Erythroblast (primary cell): ENCODE measurements around the gene AUP1.
A peak's percentile ranks its signal among the peaks of the same experiment; 100 is the strongest.

Experiments
- DNase-seq, 2 experiments: peaks; one replicate each; lab custom pipeline; 2025; lab: John Stamatoyannopoulos, UW
- GATA1 ChIP-seq: IDR thresholded peaks from 2 replicates; pipeline ENCODE4 v1.6.1; 2011; ENCODE audit warnings: low read depth, mild to moderate bottlenecking, control low read depth, low read length, moderate library complexity
- POLR2A ChIP-seq: IDR thresholded peaks from 2 replicates; pipeline ENCODE4 v1.6.1; 2011; ENCODE audit warnings: mild to moderate bottlenecking, low read length

AUP1 gene

DNA sequence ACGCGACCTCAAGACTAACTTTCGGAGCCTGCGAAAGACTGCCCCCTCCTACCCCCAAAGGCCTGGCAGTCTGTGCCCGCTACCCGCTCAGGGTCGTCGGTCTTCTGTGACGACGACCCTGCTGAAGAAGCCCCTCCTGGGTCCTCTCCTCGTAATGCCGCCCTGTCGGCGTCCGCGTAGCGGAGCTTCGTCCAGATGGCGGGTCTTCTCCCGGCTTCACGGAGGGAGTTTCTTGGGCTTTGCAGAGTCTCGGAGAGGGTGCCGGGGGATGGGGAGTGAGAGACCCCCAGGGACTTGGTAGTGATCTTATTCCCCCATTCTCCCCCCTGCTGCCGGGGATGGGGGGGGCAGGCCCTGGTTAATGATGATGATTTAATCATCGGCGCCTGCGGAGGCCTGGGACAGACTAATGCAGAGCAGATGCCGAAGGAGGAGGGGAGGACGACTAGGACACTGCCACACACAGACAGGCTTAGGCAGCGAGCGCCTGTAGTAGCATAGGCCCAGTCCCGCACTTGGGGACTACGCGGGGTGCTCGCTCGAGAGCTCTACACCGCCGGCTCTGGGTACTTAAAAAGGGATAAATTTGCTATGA, 21.5 kb downstream of the AUP1 start:
- TF ChIP-seq GATA1 (no peak), POLR2A (no peak)
- peak; percentile 52 to 70 for DNase-seq

DNA sequence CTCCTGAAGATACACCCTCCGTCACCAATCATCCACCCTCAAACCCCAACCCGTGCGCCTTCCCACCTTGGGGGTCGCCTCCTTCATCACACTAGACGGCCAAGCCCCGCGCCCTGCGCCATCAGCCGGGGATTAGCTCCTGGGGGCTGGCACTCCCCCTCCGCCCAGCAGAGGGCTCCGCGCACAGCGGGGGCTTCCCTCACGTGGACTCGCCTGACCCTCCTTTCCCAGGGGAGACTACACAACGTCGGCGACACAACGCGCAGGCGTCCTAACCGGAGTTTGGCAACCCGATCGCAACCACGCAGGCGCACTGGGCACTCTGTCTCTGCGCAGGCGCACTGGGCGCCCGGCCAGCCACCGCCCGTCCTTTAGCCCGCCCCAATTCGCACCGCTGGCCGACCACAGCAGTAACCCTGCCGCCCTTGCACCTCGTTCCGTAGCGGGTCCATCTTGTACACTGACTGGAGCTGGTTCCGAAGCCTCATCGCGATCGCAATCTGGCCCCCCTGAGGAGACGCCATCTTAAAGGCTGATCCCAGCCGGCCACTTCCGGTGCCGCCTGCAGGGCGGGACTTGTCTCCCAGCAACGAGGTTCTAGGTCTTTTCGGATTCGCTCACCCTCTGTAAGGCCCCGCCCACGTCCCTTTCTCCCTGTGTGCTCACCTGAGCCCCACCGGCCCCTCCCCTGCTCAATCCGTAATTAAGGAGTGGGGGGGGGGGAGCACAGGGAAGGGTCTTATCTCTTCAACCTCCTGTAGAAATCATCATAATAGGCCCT, 22.2 kb downstream of the AUP1 start, which contains the start of gene PCGF1:
PCGF1 (minus strand) TSS at position 551 of the 781 bp plus-strand sequence; CDS start at position 524, 27 bp downstream.
- DNase-seq: peak; percentile 98
- TF ChIP-seq GATA1 (no peak), POLR2A (peak; percentile 84)

DNA sequence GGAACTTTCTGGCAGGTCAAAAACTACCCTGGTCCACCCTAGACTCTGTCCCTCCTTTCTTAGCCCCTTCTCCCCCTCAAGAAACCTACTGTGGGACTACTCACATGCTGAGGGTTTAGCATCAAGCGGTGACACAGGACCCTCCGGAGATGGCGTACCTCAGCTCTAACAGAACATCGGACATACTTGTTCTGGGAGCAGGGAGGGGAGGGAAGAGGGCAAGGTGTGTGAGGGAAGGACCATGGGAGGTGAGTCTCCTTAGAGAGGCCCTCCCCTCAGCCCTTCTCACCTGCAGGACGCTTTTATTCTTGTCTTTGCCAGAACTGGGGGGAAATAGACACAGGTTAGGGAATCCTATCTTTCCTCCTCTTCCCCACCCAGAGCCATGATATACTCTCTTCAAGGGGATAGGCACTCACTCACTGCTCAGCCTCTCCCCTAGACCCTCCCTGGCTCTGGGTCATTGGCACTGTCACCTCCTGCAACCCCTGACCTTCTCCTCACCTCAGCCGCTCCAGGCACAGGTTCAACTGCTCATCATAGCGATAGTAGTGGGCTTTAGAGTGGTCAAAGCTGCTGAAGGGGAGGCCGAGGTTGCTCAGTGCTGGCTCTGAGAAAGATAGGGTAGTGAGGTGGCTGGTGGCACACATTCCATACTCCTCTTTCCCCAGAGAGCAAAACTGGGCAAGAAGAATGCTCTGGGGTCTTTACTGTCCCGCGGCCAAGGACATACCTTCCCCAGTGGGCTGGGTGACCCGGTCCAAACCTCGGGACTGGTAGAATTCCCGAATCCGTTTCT, 23.9 kb downstream of the AUP1 start:
- DNase-seq: no peak
- TF ChIP-seq GATA1 (no peak), POLR2A (no peak)

DNA sequence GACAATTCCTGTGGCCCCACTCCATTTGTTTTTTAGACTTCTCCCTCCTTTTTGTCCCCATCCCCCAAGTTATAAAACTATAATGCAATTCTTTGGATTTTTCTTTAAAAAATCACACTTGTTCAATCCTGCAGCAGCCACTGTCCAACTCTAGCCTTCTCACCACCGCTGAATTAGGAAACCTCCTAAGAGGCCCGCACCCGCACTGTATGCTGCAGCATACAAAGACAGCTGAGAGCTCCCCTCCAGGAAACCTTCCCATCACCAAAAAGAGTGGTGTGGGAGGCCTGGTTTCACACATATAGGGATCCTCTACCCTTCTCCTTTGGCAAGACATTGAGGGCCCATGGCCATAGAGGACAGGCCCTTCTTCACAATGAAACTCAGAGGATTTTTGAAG, 24.9 kb downstream of the AUP1 start:
- DNase-seq: no peak
- TF ChIP-seq POLR2A (no peak), GATA1 (no peak)

DNA sequence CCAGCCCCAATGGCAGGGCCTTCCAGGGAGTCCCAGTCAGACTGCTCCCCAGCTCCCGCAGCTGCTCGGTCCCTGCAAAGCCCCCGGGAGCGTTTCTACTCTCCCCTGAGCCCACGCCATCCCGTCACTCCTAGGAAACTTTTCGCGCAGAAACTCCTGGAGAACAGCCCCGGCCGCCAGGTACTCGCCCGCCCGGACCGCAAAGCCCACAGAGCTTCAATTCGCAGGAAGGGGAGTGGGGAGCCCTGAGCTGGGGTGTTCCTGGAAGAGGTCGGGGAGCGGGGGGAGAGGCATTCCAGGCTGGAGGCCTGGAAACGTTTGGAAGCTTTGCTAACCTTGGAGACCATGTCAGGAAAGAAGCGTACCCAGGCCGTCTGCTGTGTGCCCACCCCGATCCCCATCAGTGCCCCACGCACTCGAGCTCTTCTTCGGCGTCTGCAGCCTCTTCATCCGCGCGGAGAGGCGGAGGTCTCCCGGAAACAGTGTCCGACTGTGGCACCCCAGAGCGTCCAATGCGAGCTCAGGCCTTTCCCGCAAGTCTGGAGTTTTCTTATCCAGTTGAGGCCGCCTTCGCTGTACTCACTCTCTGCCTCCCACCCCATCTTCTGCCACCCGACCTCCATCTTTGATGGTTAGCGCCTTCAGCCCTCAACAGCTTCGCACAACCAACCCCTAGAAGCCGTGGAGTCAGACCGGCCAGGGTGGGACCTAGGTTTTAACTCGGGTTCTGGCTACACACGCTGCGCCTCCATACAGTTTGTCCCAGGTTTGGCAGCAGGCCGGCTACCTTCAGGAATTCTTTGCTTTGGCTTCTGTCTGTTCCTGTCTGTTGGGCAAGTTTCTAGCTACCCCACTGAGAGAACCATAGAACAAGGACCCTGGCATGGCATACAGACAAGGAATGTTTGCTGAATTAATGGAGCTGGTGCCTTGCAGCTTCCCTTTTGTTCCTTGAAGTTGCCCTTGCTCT, 25.7 kb downstream of the AUP1 start:
- TF ChIP-seq GATA1: no peak
- no peak for TF ChIP-seq POLR2A
- no peak for DNase-seq

DNA sequence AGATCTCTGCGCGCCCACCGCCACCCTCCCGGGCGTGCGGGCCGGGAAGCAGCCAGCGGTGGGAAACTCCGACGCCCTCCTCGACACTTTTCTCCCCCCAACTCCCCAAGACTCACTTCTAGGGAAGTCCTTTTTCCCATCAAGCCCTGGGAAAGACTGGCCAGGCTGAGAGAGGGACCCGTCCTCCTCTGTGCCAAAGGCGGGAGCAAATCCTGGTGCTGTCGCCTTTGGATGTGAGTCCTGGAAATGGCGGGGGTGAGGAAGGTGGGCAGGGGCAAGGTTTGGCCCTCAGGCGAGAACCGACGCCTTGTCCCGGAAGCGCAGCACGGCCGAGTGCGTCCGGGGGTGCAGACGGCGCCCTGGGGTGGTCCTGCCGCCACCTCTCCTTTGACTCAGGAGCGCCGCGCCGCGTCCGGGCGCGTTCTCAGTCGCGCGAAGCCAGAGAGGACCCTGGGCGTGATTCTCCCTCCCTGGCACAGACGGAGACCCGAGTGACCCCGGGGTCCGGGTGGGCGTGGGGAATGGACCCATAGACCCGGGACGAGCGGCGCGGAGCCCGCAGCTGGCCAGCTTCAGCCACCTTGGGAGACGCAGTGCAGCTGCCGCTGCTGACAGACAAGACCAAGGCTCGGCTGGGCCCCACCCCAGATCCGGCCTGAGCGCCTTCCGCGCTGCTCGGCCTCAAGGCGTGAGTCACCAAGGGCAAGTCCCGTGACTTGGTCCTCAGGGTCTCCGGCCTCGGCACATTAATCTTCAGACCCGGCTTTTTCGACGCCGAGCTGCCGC, 26.6 kb downstream of the AUP1 start:
- peak; percentile 86 to 92 for DNase-seq
- TF ChIP-seq POLR2A (peak; percentile 73), GATA1 (no peak)

DNA sequence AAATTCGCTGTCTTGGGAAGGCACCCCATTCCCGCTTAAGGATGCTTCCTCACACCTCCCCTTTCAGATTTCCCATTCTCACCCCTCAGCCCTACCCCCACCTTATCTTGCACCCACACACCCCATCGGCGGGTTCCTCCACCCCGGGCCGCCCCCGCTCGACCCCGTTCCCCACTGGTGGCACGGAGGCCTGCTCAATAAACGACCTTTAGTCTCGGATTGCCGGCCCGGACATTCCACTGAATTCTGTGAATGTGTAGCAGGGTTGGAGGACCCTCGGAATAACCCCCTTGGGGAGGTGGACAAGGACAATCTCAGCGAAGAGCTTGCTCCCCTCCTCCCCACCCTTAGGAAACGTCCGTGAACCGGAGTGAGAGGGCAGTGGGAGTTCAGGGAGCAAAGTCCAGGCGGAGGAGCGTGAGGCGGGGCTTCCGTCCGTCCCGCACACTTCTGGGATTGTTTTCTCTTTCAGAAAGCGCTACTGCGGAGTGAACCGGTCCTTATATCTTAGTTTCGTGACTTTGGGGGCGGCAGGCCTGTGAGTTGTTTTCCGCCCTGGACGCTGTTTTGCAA, 27.3 kb downstream of the AUP1 start:
- peak; percentile 41 to 70 for DNase-seq
- TF ChIP-seq POLR2A (no peak), GATA1 (no peak)

DNA sequence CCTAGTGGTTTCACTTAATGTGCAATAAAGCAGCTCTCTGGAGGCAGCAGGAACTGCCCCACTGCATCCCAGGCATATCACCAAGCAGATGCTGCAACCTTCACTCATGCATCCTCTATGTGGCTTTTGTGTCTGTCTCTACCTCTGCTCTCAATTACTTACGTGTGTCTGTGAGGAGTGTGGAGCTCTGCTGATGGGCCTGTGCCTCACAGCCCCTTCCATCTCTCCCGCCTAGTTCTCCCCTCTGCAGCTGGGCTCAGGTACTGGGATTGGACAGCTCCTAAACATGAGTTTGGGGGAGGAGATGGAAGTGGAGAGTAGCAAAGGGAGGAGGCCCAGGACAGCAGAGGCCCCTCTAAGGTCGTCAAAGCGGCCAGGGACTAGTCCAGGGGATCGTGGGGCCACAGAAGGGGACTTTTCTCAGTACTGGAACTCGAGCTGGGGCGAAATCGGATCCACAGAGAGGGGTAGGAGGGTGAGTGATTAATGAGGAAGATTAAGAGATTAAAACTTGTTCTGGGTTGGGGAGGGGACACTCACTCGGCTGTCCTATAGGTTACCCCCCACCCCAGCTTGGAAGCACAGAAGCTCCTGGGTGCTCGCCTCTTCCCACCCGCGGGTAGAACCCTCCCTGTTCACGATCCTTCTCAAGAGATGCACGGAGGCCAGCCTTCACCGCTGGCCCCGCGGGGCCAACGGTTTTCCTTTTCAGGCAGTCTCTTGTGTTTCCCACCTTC, 28.0 kb downstream of the AUP1 start:
- DNase-seq: peak in 1 of 2 experiments; percentile 54
- TF ChIP-seq GATA1 (no peak), POLR2A (no peak)

DNA sequence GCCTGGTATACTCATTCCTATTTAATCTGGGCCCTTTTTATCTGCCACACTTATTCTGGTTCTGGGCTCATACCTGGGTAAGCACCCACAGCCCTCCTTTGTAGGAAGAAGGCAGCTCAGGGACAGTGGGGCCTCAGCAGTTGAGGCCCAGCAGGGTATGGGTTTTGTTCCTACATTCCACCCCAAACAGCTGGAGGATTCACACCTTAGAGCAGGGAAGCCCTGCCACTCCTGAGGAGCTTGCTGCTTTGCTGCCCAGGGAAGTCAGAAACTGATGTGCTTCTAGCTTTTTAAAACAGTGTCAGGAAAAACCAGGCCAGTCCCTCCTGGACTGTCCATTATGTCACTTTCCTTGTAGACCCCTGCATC, 28.9 kb downstream of the AUP1 start:
- DNase-seq: no peak
- no peak for TF ChIP-seq GATA1
- no peak for TF ChIP-seq POLR2A

DNA sequence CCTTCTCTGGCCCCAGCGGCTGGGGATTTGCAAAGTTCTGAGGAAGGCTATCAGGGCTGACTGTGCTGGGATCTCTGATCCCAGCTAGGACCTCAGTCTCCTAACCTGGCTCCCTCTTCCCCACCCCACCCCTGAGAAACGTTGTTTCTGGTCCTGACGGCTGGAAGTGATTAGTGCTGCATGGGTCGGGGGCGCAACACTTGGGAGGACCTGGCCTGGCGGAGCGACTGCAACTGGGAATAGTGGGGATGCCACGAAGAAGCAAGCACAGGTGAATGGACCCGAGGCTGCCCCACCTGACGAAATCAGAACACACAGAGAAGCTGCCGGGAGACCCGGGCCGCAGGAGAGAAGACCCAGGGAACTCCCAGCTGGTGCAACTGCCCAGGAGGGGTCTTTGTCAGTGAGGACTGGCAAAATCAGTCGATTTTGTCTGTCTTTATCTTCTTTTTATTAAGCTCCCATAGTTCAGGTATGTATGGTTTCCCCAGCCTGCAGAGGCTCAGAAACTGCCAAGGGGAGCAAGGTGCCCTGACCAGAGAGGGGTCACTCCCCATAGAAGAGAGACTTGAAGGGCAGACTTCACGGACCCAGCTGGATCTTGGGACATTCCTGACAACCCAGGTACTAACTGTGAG, 29.4 kb downstream of the AUP1 start:
- TF ChIP-seq GATA1 (no peak), POLR2A (no peak)
- no peak for DNase-seq

DNA sequence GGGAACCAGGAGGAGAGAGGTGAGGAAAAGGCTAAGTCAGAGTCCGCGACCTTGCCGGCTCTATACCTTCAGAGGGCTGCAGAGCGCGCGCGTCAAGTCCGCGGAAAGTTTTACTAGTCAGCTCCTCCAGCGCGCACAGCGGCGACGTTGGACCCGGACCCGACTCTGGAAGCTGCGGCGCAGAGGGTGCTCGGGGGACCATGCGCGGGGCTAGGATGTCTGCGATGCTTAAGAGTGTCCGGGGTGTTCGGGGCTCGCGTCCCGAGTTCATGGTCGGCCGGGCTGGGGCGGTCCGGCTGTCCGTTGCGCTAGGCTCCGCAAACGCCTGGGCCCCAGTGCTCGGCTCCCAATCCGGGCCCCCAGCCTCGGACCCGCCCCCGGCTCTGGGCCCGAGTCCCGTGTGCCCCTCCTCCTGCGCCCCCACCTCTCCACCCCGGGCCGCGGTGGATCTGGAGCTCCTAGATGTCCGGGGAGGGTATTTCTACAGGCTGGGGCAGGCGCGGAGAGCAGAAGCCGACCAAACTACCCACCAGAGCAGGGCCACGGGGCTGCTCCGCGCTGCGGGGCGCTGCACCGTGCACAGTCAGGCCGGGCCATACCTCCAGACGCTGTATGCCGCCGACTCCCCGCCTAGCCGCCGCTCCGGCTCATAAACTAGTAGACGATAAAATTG, 30.1 kb downstream of the AUP1 start, which contains the start of gene LBX2:
LBX2 (minus strand) TSS at position 337 of the 673 bp plus-strand sequence; CDS start at position 271, 66 bp downstream.
- DNase-seq: peak; percentile 46 to 56
- TF ChIP-seq POLR2A (no peak), GATA1 (no peak)
